SK-N-SH treated with all-trans-retinoic acid at 6 μM for 48 hours (cell line): ENCODE data around the gene DTNB.

Experiments used
- ARNTL ChIP-seq: fragments of 450-650 bp; formaldehyde crosslinking; IDR thresholded peaks from 2 replicates; pipeline ENCODE4 v1.5.0; 2020; ENCODE audit warnings: low read depth, mild to moderate bottlenecking, moderate library complexity, borderline replicate concordance
- BACH2 ChIP-seq: fragments of 250-450 bp; sonication (Bioruptor Pico); IDR thresholded peaks from 2 replicates; pipeline ENCODE4 v1.9.0; 2021; ENCODE audit warnings: mild to moderate bottlenecking, borderline replicate concordance
- CREB5 ChIP-seq: fragments of 250-450 bp; sonication (Bioruptor Pico); IDR thresholded peaks from 2 replicates; pipeline ENCODE4 v1.5.1; 2020; ENCODE audit warnings: low read depth, mild to moderate bottlenecking, moderate library complexity
- CSRNP3 ChIP-seq: fragments of 250-450 bp; sonication (Bioruptor Pico); IDR thresholded peaks from 2 replicates; pipeline ENCODE4 v1.5.1; 2021; ENCODE audit warnings: mild to moderate bottlenecking, moderate library complexity
- ESRRG ChIP-seq: fragments of 250-450 bp; sonication (Bioruptor Pico); IDR thresholded peaks from 2 replicates; pipeline ENCODE4 v1.6.1; 2021; ENCODE audit warnings: mild to moderate bottlenecking
- OSR1 ChIP-seq: fragments of 250-450 bp; sonication (Bioruptor Pico); IDR thresholded peaks from 2 replicates; pipeline ENCODE4 v1.8.0; 2022; ENCODE audit warnings: moderate library complexity, mild to moderate bottlenecking, inconsistent platforms
- PATZ1 ChIP-seq: fragments of 250-450 bp; sonication (Bioruptor Pico); IDR thresholded peaks from 2 replicates; pipeline ENCODE4 v1.8.0; 2020; ENCODE audit warnings: mild to moderate bottlenecking, moderate library complexity, borderline replicate concordance
- POU6F1 ChIP-seq: fragments of 250-450 bp; sonication (Bioruptor Pico); IDR thresholded peaks from 2 replicates; pipeline ENCODE4 v1.8.0; 2021; ENCODE audit warnings: low read depth, mild to moderate bottlenecking, moderate library complexity, borderline replicate concordance
- RARB ChIP-seq: fragments of 250-450 bp; sonication (Bioruptor Pico); IDR thresholded peaks from 2 replicates; pipeline ENCODE4 v1.8.0; 2021; ENCODE audit warnings: mild to moderate bottlenecking, moderate library complexity
- ZFP3 ChIP-seq: fragments of 250-450 bp; sonication (Bioruptor Pico); IDR thresholded peaks from 2 replicates; pipeline ENCODE4 v1.5.0; 2020; ENCODE audit warnings: mild to moderate bottlenecking, moderate library complexity
- ZFP30 ChIP-seq: fragments of 450-650 bp; formaldehyde crosslinking; IDR thresholded peaks from 2 replicates; pipeline ENCODE4 v1.5.0; 2022; ENCODE audit warnings: mild to moderate bottlenecking, moderate library complexity
- ZNF565 ChIP-seq: fragments of 450-650 bp; formaldehyde crosslinking; conservative IDR thresholded peaks from 2 replicates; pipeline ENCODE4 v1.5.0; 2020; ENCODE audit warnings: low read depth, mild to moderate bottlenecking, moderate library complexity
- ZNF8 ChIP-seq: fragments of 450-650 bp; formaldehyde crosslinking; IDR thresholded peaks from 2 replicates; pipeline ENCODE4 v1.5.0; 2020; ENCODE audit warnings: mild to moderate bottlenecking, moderate library complexity

- TF ChIP-seq POU6F1 (no peak), ARNTL (CRISPR knock-in tag) (no peak), ZFP3 (CRISPR knock-in tag) (no peak), BACH2 (CRISPR knock-in tag) (no peak), RARB (CRISPR knock-in tag) (no peak), CSRNP3 (CRISPR knock-in tag) (no peak), CREB5 (CRISPR knock-in tag) (no peak), ZNF8 (CRISPR knock-in tag) (no peak), ESRRG (CRISPR knock-in tag) (no peak), OSR1 (CRISPR knock-in tag) (no peak), ZFP30 (CRISPR knock-in tag) (no peak), ZNF565 (CRISPR knock-in tag) (no peak), PATZ1 (CRISPR knock-in tag) (no peak)
Observed at GRCh38 chr2:25385910-25386309, 287.5 kb downstream of the DTNB start.
